Loucy (cell line): Measurements from ENCODE around the gene TSFM.
"Not testable (repeated sequence)": the region's sequence is repeated elsewhere in the genome, so short reads cannot be mapped to it uniquely, and the experiment has no call there.

Experiments used
- H2AFZ ChIP-seq: fragments of 200-600 bp; sonication (generic); 2 replicates; pipeline ENCODE4 v1.6.0; 2016; ENCODE audit warnings: antibody characterized with exemption, mild to moderate bottlenecking, low read length, moderate library complexity
- H3F3A ChIP-seq: fragments of 200-600 bp; 2 replicates; pipeline ENCODE4 v1.6.0; 2016; ENCODE audit warnings: antibody characterized with exemption, low read depth, mild to moderate bottlenecking
- H3K27me3 ChIP-seq: fragments of 200-600 bp; sonication (generic); 2 replicates; pipeline ENCODE4 v1.6.1; 2014; ENCODE audit warnings: low read length, mild to moderate bottlenecking; ENCODE audit not compliant: insufficient read depth, poor library complexity, severe bottlenecking
- H3K36me3 ChIP-seq: fragments of 200-600 bp; sonication (generic); 2 replicates; pipeline ENCODE4 v1.6.1; 2016; ENCODE audit warnings: low read length; ENCODE audit not compliant: insufficient read depth
- H3K4me1 ChIP-seq: fragments of 200-600 bp; sonication (generic); 2 replicates; pipeline ENCODE4 v1.5.1; 2014; ENCODE audit warnings: low read length, mild to moderate bottlenecking; ENCODE audit not compliant: insufficient read depth, poor library complexity, severe bottlenecking
- H3K4me2 ChIP-seq: fragments of 200-600 bp; sonication (generic); 2 replicates; pipeline ENCODE4 v1.6.0; 2014; ENCODE audit warnings: antibody characterized with exemption, low read length, low read depth, mild to moderate bottlenecking; ENCODE audit not compliant: poor library complexity, severe bottlenecking
- H3K4me3 ChIP-seq: fragments of 200-600 bp; sonication (generic); 2 replicates; pipeline ENCODE4 v1.5.1; 2014; ENCODE audit warnings: low read length, mild to moderate bottlenecking, mixed read lengths; ENCODE audit not compliant: poor library complexity, severe bottlenecking
- H3K79me2 ChIP-seq: fragments of 200-600 bp; sonication (generic); 2 replicates; pipeline ENCODE4 v1.6.1; 2014; ENCODE audit warnings: low read length; ENCODE audit not compliant: insufficient read depth
- H3K9ac ChIP-seq: fragments of 200-600 bp; sonication (generic); 2 replicates; pipeline ENCODE4 v1.6.0; 2014; ENCODE audit warnings: mild to moderate bottlenecking, low read depth, low read length, moderate library complexity; ENCODE audit not compliant: poor library complexity, severe bottlenecking
- H3K9me2 ChIP-seq: fragments of 200-600 bp; sonication (generic); replicated peaks from 2 replicates; pipeline ENCODE4 v1.6.1; 2016; ENCODE audit warnings: low read depth, low read length, mixed read lengths
- H3K9me3 ChIP-seq: fragments of 200-600 bp; sonication (generic); 2 replicates; pipeline ENCODE4 v1.6.1; 2014; ENCODE audit warnings: mild to moderate bottlenecking, antibody characterized with exemption, low read length, low read depth; ENCODE audit not compliant: insufficient read depth
- H4K20me1 ChIP-seq: fragments of 200-600 bp; sonication (generic); 2 replicates; pipeline ENCODE4 v1.6.0; 2014; ENCODE audit warnings: antibody characterized with exemption, low read length, mild to moderate bottlenecking; ENCODE audit not compliant: insufficient read depth, poor library complexity, severe bottlenecking
- CTCF ChIP-seq: fragments of 200-600 bp; sonication (generic); conservative IDR thresholded peaks from 2 replicates; pipeline ENCODE4 v1.5.1; 2014; ENCODE audit warnings: mild to moderate bottlenecking, antibody characterized with exemption, low read length
- EZH2phosphoT487 ChIP-seq: fragments of 200-600 bp; IDR thresholded peaks from 2 replicates; pipeline ENCODE4 v1.6.1; 2018; ENCODE audit warnings: antibody characterized with exemption, mild to moderate bottlenecking, moderate library complexity, borderline replicate concordance

TSFM gene

GRCh38 chr12:57816001-57816854 is 33.6 kb downstream of the TSFM start:
- Histone ChIP-seq H3K4me2 (no peak overlapping the region), H3K36me3 (peaks cover 9% of the 10 kb centered on the region; the same call in 1 of the 2 replicates), H3K9ac (no peak overlapping the region), H2AFZ (no peak overlapping the region), H3K9me3 (no peaks in the 10 kb centered on the region), H3F3A (no peaks in the 10 kb centered on the region), H3K4me1 (no peaks in the 10 kb centered on the region), H3K4me3 (no peak overlapping the region), H3K9me2 (no peaks in the 10 kb centered on the region), H3K27me3 (no peaks in the 10 kb centered on the region), H3K79me2 (no peaks in the 10 kb centered on the region), H4K20me1 (no peaks in the 10 kb centered on the region)
- TF ChIP-seq EZH2phosphoT487 = no peak
- TF ChIP-seq CTCF = no peak

- H3K4me1 ChIP-seq = no peaks in the 10 kb centered on the region
- H3K79me2 ChIP-seq = no peaks in the 10 kb centered on the region
- H3K4me2 ChIP-seq = no peak overlapping the region
- H3F3A ChIP-seq = no peaks in the 10 kb centered on the region
- H3K4me3 ChIP-seq = no peak overlapping the region
- no peaks in the 10 kb centered on the region for H3K27me3 ChIP-seq
- no peaks in the 10 kb centered on the region for H4K20me1 ChIP-seq
- H3K9me3 ChIP-seq = no peaks in the 10 kb centered on the region
- H2AFZ ChIP-seq = no peak overlapping the region
- no peak for TF ChIP-seq EZH2phosphoT487
- no peak for TF ChIP-seq CTCF
- no peak overlapping the region for H3K9ac ChIP-seq
- no peaks in the 10 kb centered on the region for H3K9me2 ChIP-seq
- peaks cover 14% of the 10 kb centered on the region; the same call in 1 of the 2 replicates for H3K36me3 ChIP-seq
Measured at GRCh38 chr12:57816855-57817151, 34.2 kb downstream of the TSFM start.

GRCh38 chr12:57817261-57817989 is 34.8 kb downstream of the TSFM start:
- no peaks in the 10 kb centered on the region for H3F3A ChIP-seq
- no peaks in the 10 kb centered on the region for H3K9me3 ChIP-seq
- no peaks in the 10 kb centered on the region for H3K9me2 ChIP-seq
- no peak overlapping the region for H3K4me2 ChIP-seq
- H3K9ac ChIP-seq = no peak overlapping the region
- no peak overlapping the region for H2AFZ ChIP-seq
- no peaks in the 10 kb centered on the region for H3K27me3 ChIP-seq
- no peaks in the 10 kb centered on the region for H3K79me2 ChIP-seq
- no peaks in the 10 kb centered on the region for H3K4me1 ChIP-seq
- TF ChIP-seq CTCF = no peak
- no peak for TF ChIP-seq EZH2phosphoT487
- no peak overlapping the region for H3K4me3 ChIP-seq
- no peaks in the 10 kb centered on the region for H4K20me1 ChIP-seq
- H3K36me3 ChIP-seq = peaks cover 21% of the 10 kb centered on the region; the same call in 1 of the 2 replicates

- not testable (repeated sequence) for H3K9ac ChIP-seq, H3K27me3 ChIP-seq, H3K79me2 ChIP-seq, H3K9me3 ChIP-seq, H3K4me2 ChIP-seq, H3K9me2 ChIP-seq, H2AFZ ChIP-seq, H3F3A ChIP-seq, H3K4me3 ChIP-seq, H4K20me1 ChIP-seq, H3K4me1 ChIP-seq
- H3K36me3 ChIP-seq = peaks cover 26% of the 10 kb centered on the region; the same call in 1 of the 2 replicates
Measured at GRCh38 chr12:57817990-57818331, 35.4 kb downstream of the TSFM start.

GRCh38 chr12:57820119-57820518 is 37.5 kb downstream of the TSFM start:
- H3K4me1 ChIP-seq, H3K9me3 ChIP-seq, H4K20me1 ChIP-seq, H3K4me2 ChIP-seq, H3K79me2 ChIP-seq, H3K4me3 ChIP-seq, H2AFZ ChIP-seq, H3K27me3 ChIP-seq, H3F3A ChIP-seq, H3K9ac ChIP-seq, H3K9me2 ChIP-seq: not testable (repeated sequence)
- peaks cover 48% of the 10 kb centered on the region; the same call in 1 of the 2 replicates for H3K36me3 ChIP-seq
